ENCODE measurements around the gene RGL3. TPM values are rescaled to one million over a fixed set of nuclear protein-coding genes. Genes with fewer than 3 reads are reported as not detected.
"Not testable (repeated sequence)": the region's sequence is repeated elsewhere in the genome, so short reads cannot be mapped to it uniquely, and the experiment has no call there.

Gene RGL3
- total RNA-seq, 1 donor from 2014 or later: 3.6 TPM

DNA sequence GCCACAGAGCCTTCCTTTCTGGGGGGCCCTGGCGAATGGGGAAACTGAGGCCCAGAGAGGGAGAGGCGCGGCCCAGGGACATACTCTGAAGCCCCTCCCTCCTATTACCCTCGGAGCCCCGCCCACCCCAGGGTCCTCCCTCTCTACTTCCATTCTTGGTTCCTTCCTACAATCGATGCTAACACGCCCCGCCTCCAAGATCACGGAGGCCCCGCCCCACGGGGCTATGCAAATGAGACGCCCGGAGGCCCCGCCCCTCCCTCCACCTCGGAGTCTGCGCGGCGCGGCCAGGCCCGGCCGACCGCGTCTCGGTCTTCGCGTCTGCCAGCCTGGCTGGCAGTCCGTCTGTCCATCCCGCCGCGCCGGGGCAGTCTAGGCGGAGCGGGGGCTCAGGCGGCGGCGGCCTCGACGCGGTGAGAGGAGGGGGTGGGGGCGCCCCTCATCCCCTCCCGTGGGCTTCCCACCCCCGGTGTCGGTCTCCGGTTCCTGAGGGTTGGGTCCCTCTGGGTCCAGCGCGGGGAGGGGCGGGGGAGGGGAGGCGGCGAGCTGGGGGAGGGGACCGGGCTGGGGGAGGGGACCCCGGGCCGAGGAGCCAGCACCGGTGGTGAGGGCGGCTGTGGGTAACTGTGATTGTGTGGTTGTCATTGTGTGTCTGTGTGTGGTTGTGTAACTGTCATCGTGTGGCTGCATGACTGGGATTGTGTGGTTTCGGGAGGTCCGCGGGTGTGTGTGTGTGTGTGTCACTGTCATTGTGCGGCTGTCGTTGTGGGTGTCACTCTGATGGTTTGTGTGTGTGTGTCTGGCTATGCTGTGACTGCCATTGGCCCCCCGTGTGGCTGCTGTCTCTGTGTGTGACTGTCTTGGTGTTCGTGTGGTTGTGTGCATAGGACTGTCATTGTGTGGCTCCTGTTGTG lies 63.7 kb downstream of the RGL3 start, which contains the start of gene PLPPR2:
Gene PLPPR2, plus strand, starts transcription at position 273 of the 914 bp plus-strand sequence. CDS start 2,242 bp downstream, outside the sequence.
- Histone ChIP-seq H4K20me1 (ENCODE audit: insufficient read depth, low read length) (peaks cover 32% of the 10 kb centered on the region), H3K27ac (ENCODE audit: low read depth, low read length) (no peak within 1 kb of the TSS), H3K36me3 (ENCODE audit: insufficient read depth, low read length) (no peaks in the 10 kb centered on the region), H3K79me2 (ENCODE audit: insufficient read depth, low read length) (peaks cover 6% of the 10 kb centered on the region), H3K9me3 (ENCODE audit: insufficient read depth, low read depth, low read length) (no peaks in the 10 kb centered on the region), H2AFZ (ENCODE audit: low read depth, low read length) (peak within 1 kb of the TSS; percentile 63), H3K9ac (ENCODE audit: low read length) (peak within 1 kb of the TSS; percentile 71), H3K4me2 (ENCODE audit: low read length) (peak within 1 kb of the TSS; percentile 96), H3K4me1 (ENCODE audit: insufficient read depth, low read length) (peaks cover 8% of the 10 kb centered on the region), H3K27me3 (ENCODE audit: insufficient read depth, low read length) (no peaks in the 10 kb centered on the region), H3K4me3 (ENCODE audit: insufficient read depth, low read depth, low read length) (peak within 1 kb of the TSS; percentile 68)
- peaks cover 12% of the 10 kb centered on the region for H3K27me3 Mint-ChIP-seq (ENCODE audit: low read depth, unreplicated experiment)
- H3K4me3 Mint-ChIP-seq (ENCODE audit: unreplicated experiment): peak within 1 kb of the TSS; percentile 91
- TF ChIP-seq, protein P1, sequence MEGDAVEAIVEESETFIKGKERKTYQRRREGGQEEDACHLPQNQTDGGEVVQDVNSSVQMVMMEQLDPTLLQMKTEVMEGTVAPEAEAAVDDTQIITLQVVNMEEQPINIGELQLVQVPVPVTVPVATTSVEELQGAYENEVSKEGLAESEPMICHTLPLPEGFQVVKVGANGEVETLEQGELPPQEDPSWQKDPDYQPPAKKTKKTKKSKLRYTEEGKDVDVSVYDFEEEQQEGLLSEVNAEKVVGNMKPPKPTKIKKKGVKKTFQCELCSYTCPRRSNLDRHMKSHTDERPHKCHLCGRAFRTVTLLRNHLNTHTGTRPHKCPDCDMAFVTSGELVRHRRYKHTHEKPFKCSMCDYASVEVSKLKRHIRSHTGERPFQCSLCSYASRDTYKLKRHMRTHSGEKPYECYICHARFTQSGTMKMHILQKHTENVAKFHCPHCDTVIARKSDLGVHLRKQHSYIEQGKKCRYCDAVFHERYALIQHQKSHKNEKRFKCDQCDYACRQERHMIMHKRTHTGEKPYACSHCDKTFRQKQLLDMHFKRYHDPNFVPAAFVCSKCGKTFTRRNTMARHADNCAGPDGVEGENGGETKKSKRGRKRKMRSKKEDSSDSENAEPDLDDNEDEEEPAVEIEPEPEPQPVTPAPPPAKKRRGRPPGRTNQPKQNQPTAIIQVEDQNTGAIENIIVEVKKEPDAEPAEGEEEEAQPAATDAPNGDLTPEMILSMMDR (IDR thresholded peaks at IDR 0.05; ENCODE audit: insufficient read depth, low read depth, low read length): no peak
- no peak for TF ChIP-seq EZH2 (IDR thresholded peaks at IDR 0.05; ENCODE audit: insufficient read depth, low read length)
- H3K27ac Mint-ChIP-seq (ENCODE audit: unreplicated experiment): peak within 1 kb of the TSS; percentile 9
- peaks cover 13% of the 10 kb centered on the region for H3K36me3 Mint-ChIP-seq (ENCODE audit: low read depth, unreplicated experiment)
- FAIRE-seq (no peak), DNase-seq (ENCODE audit: low read depth) (peak; percentile 57)
- H3K9me3 Mint-ChIP-seq (ENCODE audit: unreplicated experiment): peaks cover 2% of the 10 kb centered on the region
- peaks cover 4% of the 10 kb centered on the region for H3K4me1 Mint-ChIP-seq (ENCODE audit: low read depth, unreplicated experiment)

DNA sequence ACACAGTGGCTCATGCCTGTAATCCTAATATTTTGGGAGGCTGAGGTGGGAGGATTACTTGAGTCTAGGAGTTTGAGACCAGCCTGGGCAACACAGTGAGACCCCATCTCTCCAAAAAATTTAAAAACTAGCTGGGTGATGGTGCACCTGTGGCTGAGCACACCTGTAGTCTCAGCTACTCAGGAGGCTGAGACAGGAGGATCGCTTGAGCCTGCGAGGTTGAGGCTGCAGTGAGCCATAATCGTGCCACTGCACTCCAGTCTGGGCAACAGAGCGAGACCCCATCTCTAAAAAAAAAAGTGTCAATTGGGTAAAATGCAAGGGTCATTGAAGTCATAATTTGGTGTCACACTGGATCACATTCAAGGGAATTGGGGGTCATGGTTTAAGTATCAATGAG lies 65.0 kb downstream of the RGL3 start:
- not testable (repeated sequence) for DNase-seq (ENCODE audit: low read depth); H3K79me2 ChIP-seq (ENCODE audit: insufficient read depth, low read length); H3K4me1 Mint-ChIP-seq (ENCODE audit: low read depth, unreplicated experiment); H3K4me2 ChIP-seq (ENCODE audit: low read length); H3K9me3 ChIP-seq (ENCODE audit: insufficient read depth, low read depth, low read length); H3K4me1 ChIP-seq (ENCODE audit: insufficient read depth, low read length); H3K36me3 ChIP-seq (ENCODE audit: insufficient read depth, low read length); H3K27ac Mint-ChIP-seq (ENCODE audit: unreplicated experiment); H3K4me3 ChIP-seq (ENCODE audit: insufficient read depth, low read depth, low read length); H3K9ac ChIP-seq (ENCODE audit: low read length); FAIRE-seq; H3K27me3 ChIP-seq (ENCODE audit: insufficient read depth, low read length); H3K9me3 Mint-ChIP-seq (ENCODE audit: unreplicated experiment); H2AFZ ChIP-seq (ENCODE audit: low read depth, low read length); H3K27ac ChIP-seq (ENCODE audit: low read depth, low read length)
- Mint-ChIP-seq H3K27me3 (ENCODE audit: low read depth, unreplicated experiment) (peaks cover 10% of the 10 kb centered on the region), H3K36me3 (ENCODE audit: low read depth, unreplicated experiment) (peaks cover 14% of the 10 kb centered on the region), H3K4me3 (ENCODE audit: unreplicated experiment) (peak overlapping the region; percentile 45)
- peaks cover 28% of the 10 kb centered on the region for H4K20me1 ChIP-seq (ENCODE audit: insufficient read depth, low read length)

DNA sequence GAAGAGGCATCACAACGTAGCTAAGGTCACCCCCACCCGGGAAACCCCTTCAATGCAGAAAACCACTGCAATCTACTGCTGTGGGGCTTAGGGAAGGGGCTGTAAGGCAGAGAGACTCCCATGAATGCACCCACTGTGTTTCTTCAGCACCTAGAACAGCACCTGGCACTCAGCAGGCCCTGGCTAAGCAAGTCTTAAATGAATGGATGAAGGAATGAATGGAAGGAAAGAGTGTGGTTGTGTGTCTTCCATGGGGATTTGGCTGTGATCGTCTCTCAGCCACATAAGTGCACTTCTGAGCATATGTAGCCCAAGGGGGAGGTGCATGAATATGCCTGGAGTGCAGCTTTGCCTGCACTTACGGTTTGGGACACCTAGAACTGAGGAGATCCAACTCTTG lies 69.9 kb downstream of the RGL3 start:
- peaks cover 7% of the 10 kb centered on the region for H3K36me3 Mint-ChIP-seq (ENCODE audit: low read depth, unreplicated experiment)
- peaks cover 5% of the 10 kb centered on the region for H3K27me3 Mint-ChIP-seq (ENCODE audit: low read depth, unreplicated experiment)
- Histone ChIP-seq H3K79me2 (ENCODE audit: insufficient read depth, low read length) (peaks cover 2% of the 10 kb centered on the region), H3K36me3 (ENCODE audit: insufficient read depth, low read length) (no peaks in the 10 kb centered on the region), H3K4me2 (ENCODE audit: low read length) (no peak overlapping the region), H3K9me3 (ENCODE audit: insufficient read depth, low read depth, low read length) (peaks cover 9% of the 10 kb centered on the region), H4K20me1 (ENCODE audit: insufficient read depth, low read length) (no peaks in the 10 kb centered on the region), H3K27ac (ENCODE audit: low read depth, low read length) (no peak overlapping the region), H3K4me3 (ENCODE audit: insufficient read depth, low read depth, low read length) (no peak overlapping the region), H3K9ac (ENCODE audit: low read length) (no peak overlapping the region), H3K27me3 (ENCODE audit: insufficient read depth, low read length) (no peaks in the 10 kb centered on the region), H2AFZ (ENCODE audit: low read depth, low read length) (no peak overlapping the region), H3K4me1 (ENCODE audit: insufficient read depth, low read length) (peaks cover 15% of the 10 kb centered on the region)
- no peak for FAIRE-seq
- H3K27ac Mint-ChIP-seq (ENCODE audit: unreplicated experiment): no peak overlapping the region
- no peak overlapping the region for H3K4me3 Mint-ChIP-seq (ENCODE audit: unreplicated experiment)
- DNase-seq (ENCODE audit: low read depth): no peak
- no peak for TF ChIP-seq EZH2 (IDR thresholded peaks at IDR 0.05; ENCODE audit: insufficient read depth, low read length)
- TF ChIP-seq, protein P1 (IDR thresholded peaks at IDR 0.05; ENCODE audit: insufficient read depth, low read depth, low read length): no peak
- H3K4me1 Mint-ChIP-seq (ENCODE audit: low read depth, unreplicated experiment): peaks cover 8% of the 10 kb centered on the region
- peaks cover 5% of the 10 kb centered on the region for H3K9me3 Mint-ChIP-seq (ENCODE audit: unreplicated experiment)

Data from astrocyte (in vitro differentiated cells and primary cell).